DMS79 treated with DMSO at 0.1 percent for 48 hours (cell line): Measurements from ENCODE around the gene MAP1LC3B.

Experiments used
- DNase-seq: peaks from one replicate; lab custom pipeline; 2025; lab: John Stamatoyannopoulos, UW

The MAP1LC3B gene

GRCh38 chr16:87409781-87410180, 17.6 kb downstream of the MAP1LC3B start:
- DNase-seq = no peak

- DNase-seq = no peak
Measured at GRCh38 chr16:87410530-87410929, 18.4 kb downstream of the MAP1LC3B start.

GRCh38 chr16:87410968-87411367, 18.8 kb downstream of the MAP1LC3B start:
- DNase-seq = no peak

GRCh38 chr16:87411375-87412271, 19.5 kb downstream of the MAP1LC3B start:
- no peak for DNase-seq

- DNase-seq = no peak
Measured at GRCh38 chr16:87412371-87412995, 20.3 kb downstream of the MAP1LC3B start.

GRCh38 chr16:87412996-87413421, 20.9 kb downstream of the MAP1LC3B start:
- DNase-seq = no peak

- DNase-seq = no peak
Measured at GRCh38 chr16:87414251-87414680, 22.1 kb downstream of the MAP1LC3B start.

GRCh38 chr16:87415441-87415840, 23.3 kb downstream of the MAP1LC3B start:
- DNase-seq = no peak

GRCh38 chr16:87416826-87417527, 24.8 kb downstream of the MAP1LC3B start:
- no peak for DNase-seq

GRCh38 chr16:87417528-87417910, 25.4 kb downstream of the MAP1LC3B start:
- DNase-seq = no peak

- DNase-seq = no peak
Measured at GRCh38 chr16:87418216-87418615, 26.1 kb downstream of the MAP1LC3B start.

- no peak for DNase-seq
Measured at GRCh38 chr16:87418644-87419043, 26.5 kb downstream of the MAP1LC3B start.

GRCh38 chr16:87420026-87421002, 28.2 kb downstream of the MAP1LC3B start:
- DNase-seq = no peak

- DNase-seq = no peak
Measured at GRCh38 chr16:87421003-87421912, 29.1 kb downstream of the MAP1LC3B start.

- DNase-seq = no peak
Measured at GRCh38 chr16:87422106-87422505, 30.0 kb downstream of the MAP1LC3B start.

- DNase-seq = no peak
Measured at GRCh38 chr16:87423429-87423828, 31.3 kb downstream of the MAP1LC3B start.

GRCh38 chr16:87424266-87424665, 32.1 kb downstream of the MAP1LC3B start:
- no peak for DNase-seq

- no peak for DNase-seq
Measured at GRCh38 chr16:87425941-87426340, 33.8 kb downstream of the MAP1LC3B start.

- no peak for DNase-seq
Measured at GRCh38 chr16:87426423-87427215, 34.5 kb downstream of the MAP1LC3B start.

GRCh38 chr16:87431926-87432325, 39.8 kb downstream of the MAP1LC3B start:
- DNase-seq = peak; percentile 6
